Rectal smooth muscle tissue (tissue), 1 donor: ENCODE data around the gene IL16.
"Not testable (repeated sequence)": the region's sequence is repeated elsewhere in the genome, so short reads cannot be mapped to it uniquely, and the experiment has no call there.

Source experiments
- H3K27ac ChIP-seq: one replicate; pipeline ENCODE4 v1.7.0; 2013; ENCODE audit warnings: low read depth, low read length, inconsistent platforms
- H3K27me3 ChIP-seq: one replicate; pipeline ENCODE4 v1.7.0; 2013; ENCODE audit warnings: low read length; ENCODE audit not compliant: control insufficient read depth, insufficient read depth
- H3K36me3 ChIP-seq: one replicate; pipeline ENCODE4 v1.7.0; 2013; ENCODE audit warnings: low read length; ENCODE audit not compliant: control insufficient read depth, insufficient read depth
- H3K4me1 ChIP-seq: one replicate; pipeline ENCODE4 v1.7.0; 2013; ENCODE audit warnings: low read length; ENCODE audit not compliant: control insufficient read depth, insufficient read depth
- H3K4me3 ChIP-seq: one replicate; pipeline ENCODE4 v1.7.0; 2013; ENCODE audit warnings: low read length
- H3K9ac ChIP-seq: one replicate; pipeline ENCODE4 v1.7.0; 2013; ENCODE audit warnings: low read length

IL16 gene

DNA sequence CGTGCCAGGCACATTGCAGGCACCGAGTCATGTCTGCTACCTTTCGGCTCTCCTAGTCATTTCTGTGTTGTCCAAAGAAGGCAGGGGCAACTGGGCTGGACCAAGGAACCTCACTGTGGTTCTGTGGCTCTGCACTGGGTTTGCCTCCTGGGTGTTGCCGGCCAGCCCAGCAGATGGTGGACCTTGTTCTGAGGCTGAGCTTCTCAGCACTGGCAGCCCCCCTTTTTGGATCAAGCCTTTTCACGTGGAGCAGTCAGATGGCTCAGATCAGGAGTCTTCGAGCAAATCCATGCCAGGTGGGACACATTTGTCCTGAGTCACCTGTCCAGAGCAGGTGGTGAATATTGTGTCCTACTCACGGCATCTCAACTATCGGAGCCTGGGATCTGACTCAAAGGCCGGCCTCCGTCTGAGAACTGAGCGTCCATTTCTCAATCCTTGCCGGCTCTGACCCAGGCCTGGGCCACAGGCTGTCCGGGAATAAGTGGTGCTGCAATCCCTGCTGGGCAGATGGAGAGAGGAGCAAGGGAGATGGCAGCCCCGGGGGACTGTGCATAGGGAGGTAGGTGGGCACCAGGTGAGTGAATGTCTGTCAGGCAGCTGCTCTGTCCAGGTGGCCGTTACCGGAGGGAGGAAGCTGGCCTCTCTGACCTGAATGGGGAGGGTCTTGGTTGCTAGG, at the start of gene IL16:
Gene IL16, plus strand, starts transcription at position 304 of the 679 bp plus-strand sequence. CDS start 28,521 bp downstream, outside the sequence.
- H3K9ac ChIP-seq, result no peak within 1 kb of the TSS
- no peak within 1 kb of the TSS for H3K27ac ChIP-seq
- H3K4me3 ChIP-seq, result no peak within 1 kb of the TSS
- H3K4me1 ChIP-seq, result no peaks in the 10 kb centered on the region
- no peaks in the 10 kb centered on the region for H3K36me3 ChIP-seq
- H3K27me3 ChIP-seq, result no peaks in the 10 kb centered on the region

DNA sequence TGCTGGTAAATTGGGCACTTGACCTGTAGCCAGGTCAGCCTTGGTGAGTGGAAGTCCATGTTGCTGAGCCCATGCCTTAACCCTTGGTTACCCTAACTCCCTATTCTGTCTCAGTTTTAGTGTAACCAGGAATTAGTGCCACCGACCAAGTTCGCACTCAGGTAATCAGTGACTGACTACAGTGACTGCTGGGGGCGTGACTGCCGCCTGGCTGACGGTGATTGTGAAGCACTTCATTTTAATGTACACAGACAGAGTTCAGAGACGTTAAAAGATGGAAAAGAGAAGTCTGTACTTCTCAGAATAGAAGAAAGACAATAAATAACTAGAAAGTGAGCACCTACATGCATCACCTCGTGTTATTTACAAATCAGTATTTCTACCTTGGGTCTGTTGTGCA, 45.3 kb upstream of the IL16 start:
- H3K27me3 ChIP-seq, result no peaks in the 10 kb centered on the region
- no peak overlapping the region for H3K9ac ChIP-seq
- H3K4me1 ChIP-seq, result no peaks in the 10 kb centered on the region
- H3K4me3 ChIP-seq, result no peak overlapping the region
- H3K36me3 ChIP-seq, result no peaks in the 10 kb centered on the region
- H3K27ac ChIP-seq, result no peak overlapping the region

DNA sequence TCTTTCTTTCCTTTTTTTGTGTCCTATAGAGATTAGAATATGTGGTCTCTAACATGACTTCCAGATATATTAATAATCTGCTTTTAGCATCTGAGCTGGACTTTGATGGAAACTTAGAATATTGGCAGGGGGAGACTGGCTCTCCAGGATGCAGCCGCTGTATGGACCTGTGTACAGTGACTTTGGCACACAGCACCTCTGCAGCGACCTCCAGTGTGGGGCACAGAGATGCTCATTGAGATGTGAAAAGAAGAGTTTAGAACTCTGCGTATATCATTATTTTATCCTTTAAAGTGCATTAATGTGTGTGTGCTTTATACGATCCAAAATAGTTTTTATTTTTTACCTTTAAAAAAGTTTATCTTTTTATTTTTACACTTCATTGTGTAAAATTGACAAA, 44.3 kb upstream of the IL16 start:
- Histone ChIP-seq H3K27ac (no peak overlapping the region), H3K4me3 (no peak overlapping the region), H3K36me3 (no peaks in the 10 kb centered on the region), H3K4me1 (peaks cover 2% of the 10 kb centered on the region), H3K9ac (no peak overlapping the region), H3K27me3 (peaks cover 3% of the 10 kb centered on the region)

DNA sequence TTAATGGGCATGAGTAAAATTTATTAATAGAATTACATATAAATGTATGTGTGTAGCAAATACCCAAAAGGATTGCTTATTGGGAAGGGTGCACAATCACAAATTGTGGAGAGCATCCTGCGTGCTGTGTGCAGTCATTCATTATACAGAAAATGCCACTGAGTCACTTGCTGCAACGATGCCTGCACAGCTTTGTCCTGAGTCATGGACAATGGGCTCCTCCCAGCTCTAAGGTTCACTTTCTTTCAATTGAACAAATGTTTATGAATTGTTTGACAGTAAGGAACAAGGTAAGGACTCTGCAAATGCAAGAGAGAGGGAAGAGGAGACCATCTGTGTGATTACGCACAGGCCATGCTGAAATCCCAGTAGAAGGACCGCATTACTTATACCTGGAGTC, 43.9 kb upstream of the IL16 start:
- H3K27me3 ChIP-seq, result peaks cover 4% of the 10 kb centered on the region
- H3K9ac ChIP-seq, result no peak overlapping the region
- H3K27ac ChIP-seq, result no peak overlapping the region
- H3K4me3 ChIP-seq, result no peak overlapping the region
- H3K36me3 ChIP-seq, result no peaks in the 10 kb centered on the region
- H3K4me1 ChIP-seq, result peaks cover 3% of the 10 kb centered on the region

DNA sequence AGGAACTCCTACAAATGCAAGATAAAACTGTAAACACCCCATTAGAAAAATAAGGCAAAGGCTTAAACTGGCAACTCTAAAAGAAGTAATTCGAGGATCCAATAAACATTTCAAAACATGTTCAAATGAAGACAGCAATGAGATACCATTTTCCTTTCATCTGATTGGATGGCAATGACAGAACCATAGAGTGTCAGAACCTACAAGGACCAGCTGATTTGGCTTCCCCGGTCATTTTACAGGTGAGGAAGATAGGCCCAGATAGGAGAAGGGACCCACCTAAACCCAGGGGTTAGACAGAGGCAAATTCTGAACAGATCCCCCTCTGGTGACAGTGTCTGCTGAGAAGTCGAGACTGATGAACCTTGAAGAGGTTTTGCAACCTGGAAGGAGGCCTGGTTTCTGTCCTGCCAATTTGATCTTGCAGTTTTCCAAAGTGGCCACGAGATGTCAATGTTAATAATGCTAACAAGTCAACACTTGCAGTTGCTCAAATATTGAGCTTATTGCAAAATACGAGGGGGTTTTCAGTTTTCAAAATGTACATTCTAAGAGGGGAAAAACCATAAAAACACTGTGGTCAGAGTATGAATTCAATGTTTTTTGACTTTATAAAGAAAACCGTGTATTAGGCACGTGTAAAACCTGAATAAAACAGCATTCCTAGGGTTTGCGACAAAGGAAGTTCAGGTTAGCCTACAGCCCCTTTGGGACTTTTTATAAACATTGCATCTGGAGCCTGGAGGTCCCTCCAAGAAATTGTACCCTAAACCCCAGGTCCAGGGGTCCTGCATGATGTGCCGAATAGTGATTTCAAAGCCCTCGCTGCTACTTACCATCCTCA, 41.1 kb upstream of the IL16 start:
- H3K27me3 ChIP-seq, result peaks cover 4% of the 10 kb centered on the region
- H3K27ac ChIP-seq, result no peak overlapping the region
- H3K9ac ChIP-seq, result no peak overlapping the region
- H3K4me1 ChIP-seq, result peaks cover 3% of the 10 kb centered on the region
- no peak overlapping the region for H3K4me3 ChIP-seq
- no peaks in the 10 kb centered on the region for H3K36me3 ChIP-seq

DNA sequence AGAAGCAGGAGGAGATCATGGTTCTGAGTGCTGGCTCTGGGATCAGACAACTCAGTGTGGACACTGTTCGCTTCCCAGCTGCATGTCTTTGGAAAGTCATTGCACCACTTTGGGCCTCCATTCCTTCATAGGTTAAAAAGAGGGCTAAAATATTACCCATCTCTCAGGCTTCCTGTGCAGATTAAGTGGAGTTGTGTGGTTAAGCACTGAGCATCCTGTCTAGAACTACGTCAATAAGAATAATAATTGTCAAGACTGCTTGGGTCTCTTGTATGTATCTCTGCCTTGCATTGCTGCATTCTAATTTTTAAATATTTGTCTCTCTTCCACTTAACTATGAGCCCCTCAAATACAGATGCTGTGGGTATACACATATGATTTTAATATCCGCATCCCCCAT, 40.4 kb upstream of the IL16 start:
- Histone ChIP-seq H3K4me1 (peaks cover 6% of the 10 kb centered on the region), H3K27me3 (peaks cover 4% of the 10 kb centered on the region), H3K36me3 (no peaks in the 10 kb centered on the region), H3K9ac (no peak overlapping the region), H3K4me3 (no peak overlapping the region), H3K27ac (no peak overlapping the region)

DNA sequence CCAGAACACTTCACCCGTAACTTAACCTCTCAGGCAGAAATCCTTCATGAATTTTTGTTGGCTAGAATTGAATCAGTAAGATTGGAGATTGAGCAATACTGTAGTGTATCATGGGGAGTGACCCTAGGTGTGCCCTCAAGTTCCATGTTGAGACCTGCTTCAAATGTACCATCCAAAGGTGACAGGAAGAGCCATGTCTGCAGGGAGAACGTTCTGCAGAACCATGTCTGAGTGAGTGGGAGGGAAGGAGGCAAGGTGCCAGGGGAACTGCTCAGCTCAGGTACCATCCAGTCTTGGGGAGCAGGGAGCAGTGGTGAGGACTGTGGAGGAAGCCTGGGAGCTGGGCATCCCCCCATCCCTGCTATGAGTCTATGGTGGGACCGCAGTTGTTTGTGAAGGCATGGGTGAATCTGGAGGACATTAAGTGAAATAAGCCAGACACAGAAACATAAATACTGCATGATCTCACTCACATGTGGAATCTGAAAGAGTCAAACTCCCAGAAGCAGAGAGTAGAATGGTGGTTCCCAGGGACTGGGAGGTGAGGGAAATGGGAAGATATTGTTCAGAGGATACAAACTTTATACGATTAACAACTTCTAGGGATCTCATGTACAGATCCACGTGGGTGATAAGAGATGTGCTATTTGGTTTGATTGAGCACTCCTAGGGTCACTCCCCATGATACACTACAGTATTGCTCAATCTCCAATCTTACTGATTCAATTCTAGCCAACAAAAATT, 39.3 kb upstream of the IL16 start:
- Histone ChIP-seq H3K4me1 (peaks cover 6% of the 10 kb centered on the region), H3K4me3 (no peak overlapping the region), H3K27me3 (peaks cover 4% of the 10 kb centered on the region), H3K27ac (no peak overlapping the region), H3K36me3 (no peaks in the 10 kb centered on the region), H3K9ac (no peak overlapping the region)

DNA sequence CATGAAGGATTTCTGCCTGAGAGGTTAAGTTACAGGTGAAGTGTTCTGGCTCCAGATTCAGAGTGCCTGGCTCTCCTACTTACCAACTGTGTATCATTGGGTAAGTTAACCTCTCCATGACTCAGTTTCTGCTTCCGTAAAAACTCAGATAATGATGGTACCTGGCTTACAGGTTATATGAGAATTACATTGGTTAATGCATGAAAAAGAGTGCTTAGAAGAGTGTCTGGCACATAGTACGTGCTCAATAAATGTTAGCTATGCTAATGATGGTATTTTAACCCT, 38.8 kb upstream of the IL16 start:
- Histone ChIP-seq H3K27ac (no peak overlapping the region), H3K4me1 (peaks cover 6% of the 10 kb centered on the region), H3K27me3 (peaks cover 4% of the 10 kb centered on the region), H3K4me3 (no peak overlapping the region), H3K9ac (no peak overlapping the region), H3K36me3 (no peaks in the 10 kb centered on the region)

DNA sequence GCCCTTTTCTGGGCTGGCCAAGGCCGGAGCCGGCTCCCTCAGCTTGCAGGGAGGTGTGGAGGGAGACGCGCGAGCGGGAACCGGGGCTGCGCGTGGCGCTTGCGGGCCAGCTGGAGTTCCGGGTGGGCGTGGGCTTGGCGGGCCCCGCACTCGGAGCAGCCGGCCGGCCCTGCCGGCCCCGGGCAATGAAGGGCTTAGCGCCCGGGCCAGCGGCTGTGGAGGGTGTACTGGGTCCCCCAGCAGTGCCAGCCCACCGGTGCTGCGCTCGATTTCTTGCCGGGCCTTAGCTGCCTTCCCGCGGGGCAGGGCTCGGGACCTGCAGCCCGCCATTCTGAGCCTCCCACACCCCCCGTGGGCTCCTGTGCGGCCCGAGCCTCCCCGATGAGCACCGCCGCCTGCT, 38.1 kb upstream of the IL16 start:
- not testable (repeated sequence) for H3K27ac ChIP-seq, H3K4me3 ChIP-seq

DNA sequence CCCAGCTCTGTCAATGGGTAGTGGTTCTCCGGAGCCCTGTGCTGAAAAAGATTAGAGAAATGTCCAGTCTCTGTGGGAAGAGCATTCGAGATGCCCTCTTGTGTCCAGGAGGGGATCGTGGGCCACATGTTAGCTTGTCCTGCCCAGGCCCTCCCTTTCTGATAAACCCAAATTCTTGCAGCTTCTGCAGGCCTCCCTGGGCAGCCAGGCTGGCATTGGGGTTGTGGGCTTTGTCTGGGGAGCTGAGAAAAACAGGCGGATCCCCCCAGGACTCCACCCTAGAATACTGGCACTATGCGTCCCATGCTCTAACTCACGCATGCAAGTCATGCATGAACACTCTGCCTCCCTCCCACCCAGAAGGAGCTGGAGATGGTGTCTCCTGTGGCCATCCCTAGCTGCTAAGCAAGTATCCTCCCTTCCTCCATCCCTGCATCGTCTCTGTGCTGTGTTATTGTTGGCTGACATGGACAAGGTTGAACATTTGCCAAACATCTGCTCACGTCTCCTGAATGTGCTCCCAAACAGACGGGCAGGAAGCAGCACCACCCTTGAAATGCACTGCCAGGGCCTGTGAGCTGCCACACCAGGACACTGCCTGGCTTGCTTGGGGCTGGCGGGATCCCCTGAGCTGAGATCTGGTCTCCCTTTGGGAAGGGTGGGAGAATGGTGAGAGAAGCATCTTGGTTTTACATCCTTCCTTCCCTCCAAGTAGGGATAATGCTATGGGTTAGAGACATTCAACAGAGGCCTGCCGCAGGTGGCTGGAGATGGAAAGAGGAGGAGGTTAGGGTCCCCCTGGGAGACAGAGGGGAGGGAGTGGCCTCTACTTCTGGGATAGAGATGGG, 36.1 kb upstream of the IL16 start:
- Histone ChIP-seq H3K36me3 (no peaks in the 10 kb centered on the region), H3K27ac (no peak overlapping the region), H3K9ac (no peak overlapping the region), H3K4me1 (peaks cover 6% of the 10 kb centered on the region), H3K27me3 (peaks cover 4% of the 10 kb centered on the region), H3K4me3 (no peak overlapping the region)

More for the DNA sequence above, 38.1 kb upstream of the IL16 start:
- not testable (repeated sequence) for H3K4me1 ChIP-seq, H3K36me3 ChIP-seq, H3K9ac ChIP-seq, H3K27me3 ChIP-seq

DNA sequence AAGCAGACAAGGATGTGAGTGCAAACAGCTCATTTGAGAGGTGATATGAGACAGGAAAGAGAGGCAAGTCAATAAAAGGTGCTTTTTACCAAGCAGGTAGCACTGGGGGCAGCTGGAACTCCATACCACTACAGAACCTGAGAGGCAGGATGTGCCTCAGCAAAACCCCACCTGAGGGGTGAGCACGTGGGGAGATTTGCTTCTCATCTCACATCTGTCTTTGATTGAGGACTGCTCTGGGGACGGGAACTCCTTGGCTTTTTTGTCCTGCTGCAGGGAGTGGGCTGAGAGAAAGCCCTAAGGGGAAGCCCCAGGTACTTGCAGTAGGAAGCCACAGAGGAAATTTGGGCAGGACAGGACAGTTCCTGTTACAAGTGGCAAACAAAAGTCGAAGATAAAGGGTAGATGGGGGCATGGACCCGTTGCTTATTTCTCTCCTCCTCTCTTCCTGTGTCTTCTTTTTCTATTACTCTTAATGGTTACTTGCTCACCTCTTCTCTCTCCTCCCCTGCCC, 35.5 kb upstream of the IL16 start:
- Histone ChIP-seq H3K9ac (no peak overlapping the region), H3K36me3 (no peaks in the 10 kb centered on the region), H3K27ac (no peak overlapping the region), H3K4me3 (no peak overlapping the region), H3K27me3 (peaks cover 4% of the 10 kb centered on the region), H3K4me1 (peaks cover 6% of the 10 kb centered on the region)

DNA sequence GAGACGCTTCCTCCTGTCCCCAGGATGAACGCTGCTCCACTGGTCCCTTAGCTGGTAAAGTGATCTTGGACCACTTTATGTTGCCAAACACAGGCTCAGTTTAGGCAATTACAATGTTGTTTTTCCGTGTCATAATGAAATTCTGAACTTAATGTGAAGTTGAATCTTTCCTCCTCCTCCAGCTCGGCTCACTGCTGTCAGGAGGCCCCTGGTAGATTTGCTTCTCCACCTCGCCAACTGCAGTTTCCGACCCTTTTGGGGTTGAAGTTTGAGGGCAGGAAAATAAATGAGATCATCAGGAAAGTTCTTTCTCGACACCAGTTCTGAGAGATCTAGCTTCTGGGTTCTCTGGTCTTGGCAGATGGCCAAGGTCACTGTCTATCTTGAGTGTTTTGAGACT, 34.8 kb upstream of the IL16 start:
- Histone ChIP-seq H3K27me3 (peaks cover 4% of the 10 kb centered on the region), H3K36me3 (no peaks in the 10 kb centered on the region), H3K4me1 (peaks cover 6% of the 10 kb centered on the region), H3K9ac (no peak overlapping the region), H3K4me3 (no peak overlapping the region), H3K27ac (no peak overlapping the region)
